GM18867 (cell line): ENCODE data around the gene ATP6AP2.
"Not testable (repeated sequence)": the region's sequence is repeated elsewhere in the genome, so short reads cannot be mapped to it uniquely, and the experiment has no call there.

ENCODE experiments used
- ATAC-seq: cut with Tn5 transposase; IDR thresholded peaks from one replicate; pipeline ENCODE4 v1.9.1; 2021; ENCODE audit warnings: mild to moderate bottlenecking, moderate library complexity; ENCODE audit not compliant: unreplicated experiment

ATP6AP2 gene, protein sequence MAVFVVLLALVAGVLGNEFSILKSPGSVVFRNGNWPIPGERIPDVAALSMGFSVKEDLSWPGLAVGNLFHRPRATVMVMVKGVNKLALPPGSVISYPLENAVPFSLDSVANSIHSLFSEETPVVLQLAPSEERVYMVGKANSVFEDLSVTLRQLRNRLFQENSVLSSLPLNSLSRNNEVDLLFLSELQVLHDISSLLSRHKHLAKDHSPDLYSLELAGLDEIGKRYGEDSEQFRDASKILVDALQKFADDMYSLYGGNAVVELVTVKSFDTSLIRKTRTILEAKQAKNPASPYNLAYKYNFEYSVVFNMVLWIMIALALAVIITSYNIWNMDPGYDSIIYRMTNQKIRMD

DNA sequence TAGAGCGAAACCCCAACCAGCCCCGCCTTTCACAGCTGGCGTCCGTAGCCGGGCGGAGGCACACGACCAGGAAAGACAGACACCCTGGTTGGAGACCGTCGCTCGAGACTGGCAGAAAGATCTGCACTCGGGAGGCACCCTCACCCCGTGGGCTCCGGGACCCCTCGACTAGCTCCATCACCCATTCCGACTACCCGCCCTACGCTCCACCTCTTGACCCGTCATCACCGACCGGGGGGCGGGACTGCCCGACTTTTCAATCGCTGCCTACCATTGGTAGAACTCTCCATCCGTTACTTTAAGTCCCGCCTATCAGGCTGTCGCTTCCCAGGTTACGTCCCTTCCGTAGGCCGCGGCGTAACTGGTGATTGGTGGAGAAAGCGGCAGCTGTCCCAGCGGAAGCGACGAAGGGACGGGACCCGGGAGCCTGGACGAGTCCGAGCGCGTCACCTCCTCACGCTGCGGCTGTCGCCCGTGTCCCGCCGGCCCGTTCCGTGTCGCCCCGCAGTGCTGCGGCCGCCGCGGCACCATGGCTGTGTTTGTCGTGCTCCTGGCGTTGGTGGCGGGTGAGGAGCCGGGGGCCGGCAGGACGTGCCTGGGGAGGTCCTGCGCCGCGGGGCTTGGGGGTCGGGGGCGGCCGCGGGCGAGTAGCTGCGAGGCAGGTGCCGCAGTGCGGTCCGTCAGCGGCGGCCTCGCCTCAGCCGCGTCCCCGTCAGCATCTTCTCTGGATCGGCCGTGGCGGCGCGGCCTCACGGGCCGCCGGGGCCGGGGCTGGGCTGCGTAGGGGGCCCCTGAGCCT is at the start of gene ATP6AP2:
Gene ATP6AP2 (plus strand): TSS at position 434 of the 799 bp plus-strand sequence. CDS start 96 bp downstream, at position 530.
- peak; percentile 97 for ATAC-seq

DNA sequence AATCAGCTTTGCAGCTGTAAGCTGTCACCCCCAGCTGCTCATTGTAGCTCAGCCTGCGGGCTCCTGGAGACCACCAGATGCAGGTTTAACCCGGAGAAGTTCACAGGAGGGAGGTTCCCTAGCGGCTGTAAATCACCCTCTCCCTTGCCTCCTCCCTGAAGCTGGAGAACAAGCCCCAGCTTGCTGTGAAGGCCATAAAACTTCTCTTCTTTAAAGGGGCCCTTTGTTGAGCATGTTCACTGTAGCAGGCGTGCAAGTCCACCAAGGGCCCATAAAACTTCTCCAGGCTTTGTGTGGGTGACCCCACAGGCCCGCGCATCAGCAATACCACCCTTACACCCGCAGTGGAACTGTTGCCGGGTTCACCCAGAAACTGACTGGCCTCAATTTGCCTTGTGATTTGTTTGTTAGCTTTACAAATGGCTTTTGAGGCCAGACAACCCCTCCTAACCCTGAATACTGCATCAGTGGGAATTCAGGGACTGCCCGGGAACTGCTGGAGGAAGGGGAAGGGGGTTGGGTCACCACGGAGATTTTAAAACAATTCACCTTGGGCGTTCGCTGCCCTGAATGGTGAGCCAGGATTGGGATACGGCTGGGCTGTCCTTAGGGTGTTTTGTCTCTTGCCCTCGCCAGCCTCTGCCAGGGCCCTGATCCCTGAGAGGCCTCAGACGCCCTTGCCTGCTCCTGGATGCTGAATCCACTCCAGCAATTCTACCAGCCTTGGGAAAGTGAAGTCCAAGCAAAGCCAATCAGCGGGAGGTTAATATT is 49.5 kb upstream of the ATP6AP2 start:
- no peak for ATAC-seq

GRCh38 chrX:40537310-40537709 is 43.5 kb upstream of the ATP6AP2 start:
- ATAC-seq = no peak

GRCh38 chrX:40538406-40538805 is 42.4 kb upstream of the ATP6AP2 start:
- no peak for ATAC-seq

GRCh38 chrX:40539214-40540142 is 41.3 kb upstream of the ATP6AP2 start:
- peak; percentile 74 for ATAC-seq

DNA sequence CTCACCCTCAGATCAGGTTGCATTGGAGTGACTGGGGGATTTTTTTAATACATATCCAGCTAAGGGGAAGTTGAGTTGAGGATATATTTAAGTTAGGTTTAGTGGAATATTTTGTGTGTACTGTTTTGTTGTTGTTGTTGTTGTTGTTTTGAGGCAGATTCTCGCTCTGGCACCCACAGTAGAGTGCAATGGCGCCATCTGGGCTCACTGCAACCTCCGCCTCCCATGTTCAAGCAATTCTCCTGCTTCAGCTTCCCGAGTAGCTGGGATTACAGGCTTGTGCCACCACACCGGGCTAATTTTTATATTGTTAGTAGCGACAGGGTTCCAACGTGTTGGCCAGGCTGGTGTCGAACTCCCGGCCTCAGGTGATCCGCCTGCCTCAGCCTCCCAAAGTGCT is 38.6 kb upstream of the ATP6AP2 start:
- no peak for ATAC-seq

GRCh38 chrX:40542972-40543371 is 37.8 kb upstream of the ATP6AP2 start:
- no peak for ATAC-seq

GRCh38 chrX:40543661-40544328 is 37.0 kb upstream of the ATP6AP2 start:
- ATAC-seq = no peak

GRCh38 chrX:40544343-40545266 is 36.2 kb upstream of the ATP6AP2 start:
- ATAC-seq = no peak

- ATAC-seq = no peak
Observed at GRCh38 chrX:40546870-40547269, 33.9 kb upstream of the ATP6AP2 start.

DNA sequence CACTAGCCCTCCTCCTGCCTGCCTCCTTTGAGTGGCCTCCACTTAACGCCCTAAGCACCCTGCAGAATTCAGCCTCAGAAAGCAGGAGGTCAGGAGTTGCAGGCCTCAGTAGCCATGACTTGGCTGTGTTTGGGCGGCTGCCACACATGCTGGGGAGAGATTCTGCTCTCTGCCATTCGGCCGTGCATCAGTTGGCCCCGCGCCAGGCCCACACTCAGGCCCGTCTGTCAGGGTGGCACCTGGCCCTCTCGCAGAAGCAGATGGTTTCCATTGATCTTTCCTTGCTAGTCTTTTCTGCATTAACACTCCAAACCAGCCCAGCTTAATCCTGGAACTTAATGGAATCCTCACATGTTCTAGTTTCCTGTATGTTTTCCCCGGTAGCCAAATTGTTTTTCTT is 30.7 kb upstream of the ATP6AP2 start:
- no peak for ATAC-seq

DNA sequence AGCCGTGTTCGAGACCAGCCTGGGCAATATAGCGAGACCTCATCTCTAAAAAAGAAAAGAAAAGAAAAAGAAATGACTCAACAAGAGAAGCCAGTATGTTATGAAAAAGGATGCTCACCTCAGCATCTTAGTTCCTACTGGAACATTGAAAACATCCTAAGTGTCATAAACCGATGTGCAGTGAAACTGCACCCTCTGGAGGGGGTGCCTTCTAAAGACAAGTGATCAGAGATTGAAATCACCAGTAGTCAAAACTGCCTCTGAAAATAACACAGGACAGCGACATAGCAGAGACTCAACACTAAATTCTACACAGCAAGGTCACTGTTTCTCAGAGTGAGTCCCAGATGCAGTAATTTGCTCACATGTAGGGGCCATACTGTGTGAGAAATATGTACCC is 28.0 kb upstream of the ATP6AP2 start:
- ATAC-seq = no peak

- ATAC-seq = no peak
Observed at GRCh38 chrX:40558590-40558989, 22.2 kb upstream of the ATP6AP2 start.

- no peak for ATAC-seq
Observed at GRCh38 chrX:40563784-40564183, 17.0 kb upstream of the ATP6AP2 start.

DNA sequence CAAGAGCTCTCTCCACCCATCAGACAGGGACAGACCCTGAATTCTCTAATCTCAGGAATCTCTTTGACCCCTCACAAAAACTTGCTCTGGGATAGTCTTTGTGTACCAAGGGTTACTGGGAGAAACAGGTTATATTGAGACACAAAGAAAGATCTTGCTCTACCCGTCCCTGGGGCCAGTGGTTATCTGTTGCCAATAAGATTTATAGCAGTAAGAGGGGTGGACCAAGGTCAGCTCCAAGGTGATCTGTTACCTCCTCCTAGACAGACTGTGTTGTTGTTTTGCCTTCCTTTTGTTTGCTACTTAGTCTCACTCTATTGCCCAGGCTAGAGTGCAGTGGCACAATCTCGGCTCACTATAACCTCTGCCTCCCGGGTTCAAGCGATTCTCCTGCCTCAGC is 16.3 kb upstream of the ATP6AP2 start:
- ATAC-seq = no peak

DNA sequence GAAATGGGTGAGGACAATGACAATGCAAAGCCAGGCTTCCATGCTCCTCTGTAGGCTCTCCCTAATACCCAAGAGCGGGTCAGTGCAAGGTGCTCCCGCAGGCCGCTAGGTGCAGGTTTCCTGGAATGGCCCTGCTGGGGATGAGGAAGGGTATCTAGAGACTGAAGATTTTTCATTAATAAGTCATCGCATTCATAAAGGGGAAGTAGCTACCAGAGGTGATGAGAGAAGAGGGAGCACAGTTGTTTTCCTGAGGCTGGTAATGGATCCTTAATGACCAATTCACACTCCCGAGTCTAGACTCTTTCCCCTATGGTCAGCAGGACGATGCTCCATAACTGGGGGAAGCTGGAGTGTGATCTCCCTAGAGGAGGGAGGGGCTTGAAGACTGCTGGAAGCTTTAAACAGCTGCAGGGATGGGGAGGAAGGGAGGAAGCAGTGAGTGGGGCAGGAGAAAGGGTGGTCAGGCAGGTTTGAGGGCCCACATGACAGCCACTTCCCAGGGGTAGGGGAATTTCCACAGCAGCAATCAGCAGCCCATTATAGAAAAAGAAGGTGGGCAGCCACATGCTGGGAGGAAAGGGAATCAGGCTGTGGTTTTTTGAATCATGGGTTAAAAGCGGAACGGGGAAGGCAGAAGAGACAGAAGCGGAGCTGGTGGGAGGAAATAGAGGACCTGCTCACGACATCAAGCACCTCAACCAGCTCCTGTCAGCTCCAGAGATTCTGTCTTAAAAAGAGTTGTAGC is 10.2 kb upstream of the ATP6AP2 start:
- ATAC-seq = no peak

DNA sequence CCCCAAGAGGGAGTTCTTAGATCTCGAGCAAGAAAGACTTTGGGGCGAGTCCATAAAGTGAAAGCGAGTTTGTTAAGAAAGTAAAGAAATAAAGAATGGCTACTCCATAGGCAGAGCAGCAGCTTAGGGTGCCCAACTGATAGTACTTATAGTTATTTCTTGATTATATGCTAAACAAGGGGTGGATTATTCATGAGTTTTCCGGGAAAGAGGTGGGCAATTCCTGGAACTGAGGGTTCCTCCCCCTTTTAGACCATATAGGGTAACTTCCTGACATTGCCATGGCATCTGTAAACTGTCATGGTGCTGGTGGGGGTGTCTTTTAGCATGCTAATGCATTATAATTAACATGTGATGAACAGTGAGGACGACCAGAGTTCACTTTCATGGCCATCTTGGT is 9.6 kb upstream of the ATP6AP2 start:
- ATAC-seq = not testable (repeated sequence)

GRCh38 chrX:40571600-40571999 is 9.2 kb upstream of the ATP6AP2 start:
- no peak for ATAC-seq
